ENCODE results near the gene AHCYL2. TPM values are rescaled to one million over a fixed set of nuclear protein-coding genes. Genes with fewer than 3 reads are reported as not detected.

Gene AHCYL2
- 10 to 100 TPM; 28.3 to 31.4 TPM for total RNA-seq

- peak within 1 kb of the TSS; percentile 85 for H3K4me3 ChIP-seq
- H3K27me3 ChIP-seq (replicated peaks; ENCODE audit: insufficient read depth) = no peaks in the 10 kb centered on the region
- peak; percentile 91 for ATAC-seq (ENCODE audit: insufficient number of reproducible peaks, low FRiP score, low read depth)
- peaks cover 6 to 29% of the 10 kb centered on the region in 2 donors for H3K4me1 ChIP-seq (ENCODE audit: control insufficient read depth in 1 of 2, low read depth in 2 of 2)
- no peaks in the 10 kb centered on the region for H3K36me3 ChIP-seq
- DNase-seq (ENCODE audit: low spot score) = peak; percentile 90
- no peak for TF ChIP-seq CTCF (IDR thresholded peaks at IDR 0.05)
- peak within 1 kb of the TSS; percentile 94 to 96 for H3K27ac ChIP-seq
- no peaks in the 10 kb centered on the region for H3K9me3 ChIP-seq
These were observed at the start of gene AHCYL2 for GRCh38 chr7:129224251-129225205. AHCYL2 (plus strand) TSS chr7:129225030.

DNA sequence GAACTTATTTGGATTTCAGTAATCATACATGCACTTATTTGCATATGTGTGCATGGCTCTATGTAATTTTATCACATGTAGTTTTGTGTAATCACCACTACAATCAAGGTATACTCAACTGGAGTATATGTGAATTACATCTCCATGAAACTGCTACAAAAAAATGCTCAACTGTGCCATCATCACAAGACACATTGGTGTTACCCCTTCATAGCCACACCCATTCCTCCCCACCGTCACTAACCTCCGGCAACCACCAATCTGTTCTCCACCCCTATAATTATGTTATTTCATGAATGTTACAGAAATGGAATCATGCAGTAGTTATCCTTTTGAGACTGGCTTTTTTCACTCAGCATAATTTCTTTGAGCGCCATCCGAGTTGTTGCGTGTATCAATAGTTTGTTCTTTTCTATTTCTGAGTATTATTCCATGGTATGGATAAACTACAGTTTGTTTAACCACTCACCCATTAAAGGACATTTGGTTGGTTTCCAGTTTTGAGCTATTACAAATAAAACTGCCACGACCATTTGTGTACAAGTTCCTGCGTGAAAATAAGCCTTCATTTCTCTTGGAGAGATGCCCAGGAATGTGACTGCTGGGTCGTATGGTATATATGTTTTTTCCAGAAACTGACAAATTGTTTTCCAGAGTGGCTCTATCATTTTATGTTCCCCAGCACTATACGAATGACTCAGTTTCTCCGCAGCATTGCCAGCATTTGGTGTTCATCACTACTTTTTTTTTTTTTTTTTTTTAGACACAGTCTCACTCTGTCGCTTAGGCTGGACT, 47.7 kb upstream of the AHCYL2 start:
- H3K4me3 ChIP-seq = no peak overlapping the region
- H3K27me3 ChIP-seq (replicated peaks; ENCODE audit: insufficient read depth) = no peaks in the 10 kb centered on the region
- TF ChIP-seq CTCF (IDR thresholded peaks at IDR 0.05) = no peak
- H3K36me3 ChIP-seq = no peaks in the 10 kb centered on the region
- H3K27ac ChIP-seq = no peak overlapping the region
- ATAC-seq (ENCODE audit: insufficient number of reproducible peaks, low FRiP score, low read depth) = no peak
- DNase-seq (ENCODE audit: low spot score) = no peak
- no peaks in the 10 kb centered on the region for H3K4me1 ChIP-seq (ENCODE audit: control insufficient read depth in 1 of 2, low read depth in 2 of 2)
- H3K9me3 ChIP-seq = no peaks in the 10 kb centered on the region

- peaks cover 1 to 11% of the 10 kb centered on the region in 2 donors for H3K4me1 ChIP-seq (ENCODE audit: control insufficient read depth in 1 of 2, low read depth in 2 of 2)
- DNase-seq (ENCODE audit: low spot score) (no peak), ATAC-seq (ENCODE audit: insufficient number of reproducible peaks, low FRiP score, low read depth) (no peak)
- no peak for TF ChIP-seq CTCF (IDR thresholded peaks at IDR 0.05)
- H3K9me3 ChIP-seq = no peaks in the 10 kb centered on the region
- H3K27ac ChIP-seq = no peak overlapping the region
- no peaks in the 10 kb centered on the region for H3K27me3 ChIP-seq (replicated peaks; ENCODE audit: insufficient read depth)
- H3K36me3 ChIP-seq = no peaks in the 10 kb centered on the region
- no peak overlapping the region for H3K4me3 ChIP-seq
These were observed 39.7 kb upstream of the AHCYL2 start for GRCh38 chr7:129184981-129185670.

GRCh38 chr7:129186749-129187260, 38.0 kb upstream of the AHCYL2 start:
- no peaks in the 10 kb centered on the region for H3K9me3 ChIP-seq
- no peak for TF ChIP-seq CTCF (IDR thresholded peaks at IDR 0.05)
- DNase-seq (ENCODE audit: low spot score) (no peak), ATAC-seq (ENCODE audit: insufficient number of reproducible peaks, low FRiP score, low read depth) (no peak)
- H3K36me3 ChIP-seq = no peaks in the 10 kb centered on the region
- H3K27ac ChIP-seq = no peak overlapping the region
- peaks cover 5 to 16% of the 10 kb centered on the region in 2 donors for H3K4me1 ChIP-seq (ENCODE audit: control insufficient read depth in 1 of 2, low read depth in 2 of 2)
- H3K4me3 ChIP-seq = no peak overlapping the region
- H3K27me3 ChIP-seq (replicated peaks; ENCODE audit: insufficient read depth) = no peaks in the 10 kb centered on the region

All from thoracic aorta (tissue), 2 donors.